Upper lobe of right lung (tissue), 1 donor: ENCODE results near the gene ZMYND15. TPM values are rescaled to one million over a fixed set of nuclear protein-coding genes. Genes with fewer than 3 reads are reported as not detected.

ENCODE experiments used
- ATAC-seq: fragments of 200-7000 bp; cut with Tn5 transposase; one replicate; pipeline ENCODE4 v1.9.1; 2020; ENCODE audit warnings: mild to moderate bottlenecking, moderate library complexity
- DNase-seq: peaks from one replicate; pipeline ENCODE4 v3.0.0-alpha.2; 2020
- H3K27ac ChIP-seq: fragments of 200-600 bp; one replicate; pipeline ENCODE4 v1.8.0; 2022
- H3K27me3 ChIP-seq: fragments of 200-600 bp; one replicate; pipeline ENCODE4 v1.8.0; 2022; ENCODE audit warnings: mild to moderate bottlenecking
- H3K36me3 ChIP-seq: fragments of 200-600 bp; one replicate; pipeline ENCODE4 v1.8.0; 2022
- H3K4me1 ChIP-seq: fragments of 200-600 bp; one replicate; pipeline ENCODE4 v1.8.0; 2022
- H3K4me3 ChIP-seq: fragments of 200-600 bp; one replicate; pipeline ENCODE4 v1.8.0; 2022; ENCODE audit warnings: mild to moderate bottlenecking
- H3K9me3 ChIP-seq: fragments of 200-600 bp; one replicate; pipeline ENCODE4 v1.8.0; 2022
- CTCF ChIP-seq: fragments of 200-600 bp; IDR thresholded peaks from one replicate; pipeline ENCODE4 v1.8.0; 2022; ENCODE audit warnings: antibody characterized with exemption
- intact Hi-C: fragments of 100-400 bp; cut with DNase I; formaldehyde crosslinking; loops from one replicate; pipeline ENCODE4 v1.11.0; 2022
- total RNA-seq: library from RNA; stranded (reverse); fragmentation: NEBNext Ultra II Directional; extraction: Animal tissue kit (Norgen Biotek cat#: 25700); gene quantifications from one replicate; pipeline ENCODE4 v1.2.1, GENCODE V29; 2021
- donor health status: DM: no; HTN: yes; CAD: no; lungs with severe emphysema.

The ZMYND15 gene
- total RNA-seq, 1 donor from 2014 or later, result 9.6 TPM

- H3K36me3 ChIP-seq, result no peaks in the 10 kb centered on the region
- DNase-seq (no peak), ATAC-seq (no peak)
- H3K4me3 ChIP-seq, result no peak overlapping the region
- no peaks in the 10 kb centered on the region for H3K9me3 ChIP-seq
- H3K27ac ChIP-seq, result no peak overlapping the region
- no peaks in the 10 kb centered on the region for H3K4me1 ChIP-seq
- no peaks in the 10 kb centered on the region for H3K27me3 ChIP-seq
- TF ChIP-seq CTCF, result no peak
- intact Hi-C loops, result no loop called here
These were observed 1.9 kb downstream of the ZMYND15 start for GRCh38 chr17:4741544-4741943.

GRCh38 chr17:4742133-4742532, 2.5 kb downstream of the ZMYND15 start:
- Histone ChIP-seq H3K4me1 (no peaks in the 10 kb centered on the region), H3K9me3 (no peaks in the 10 kb centered on the region), H3K27ac (no peak overlapping the region), H3K36me3 (no peaks in the 10 kb centered on the region), H3K27me3 (no peaks in the 10 kb centered on the region), H3K4me3 (no peak overlapping the region)
- ATAC-seq, result no peak
- intact Hi-C loops, result no loop called here
- no peak for DNase-seq
- no peak for TF ChIP-seq CTCF

- no peak for TF ChIP-seq CTCF
- H3K36me3 ChIP-seq, result no peaks in the 10 kb centered on the region
- H3K9me3 ChIP-seq, result no peaks in the 10 kb centered on the region
- no peak overlapping the region for H3K27ac ChIP-seq
- no peaks in the 10 kb centered on the region for H3K4me1 ChIP-seq
- DNase-seq (no peak), ATAC-seq (no peak)
- intact Hi-C loops, result no loop called here
- H3K4me3 ChIP-seq, result no peak overlapping the region
- H3K27me3 ChIP-seq, result no peaks in the 10 kb centered on the region
These were observed 3.0 kb downstream of the ZMYND15 start for GRCh38 chr17:4742629-4743028.

GRCh38 chr17:4743216-4743615, 3.6 kb downstream of the ZMYND15 start:
- Histone ChIP-seq H3K4me1 (no peaks in the 10 kb centered on the region), H3K9me3 (no peaks in the 10 kb centered on the region), H3K27me3 (no peaks in the 10 kb centered on the region), H3K4me3 (no peak overlapping the region), H3K27ac (no peak overlapping the region), H3K36me3 (no peaks in the 10 kb centered on the region)
- intact Hi-C loops, result no loop called here
- no peak for DNase-seq
- TF ChIP-seq CTCF, result no peak
- no peak for ATAC-seq

- Histone ChIP-seq H3K4me3 (no peak overlapping the region), H3K9me3 (no peaks in the 10 kb centered on the region), H3K27me3 (no peaks in the 10 kb centered on the region), H3K27ac (no peak overlapping the region), H3K36me3 (no peaks in the 10 kb centered on the region), H3K4me1 (no peaks in the 10 kb centered on the region)
- intact Hi-C loops, result no loop called here
- DNase-seq (no peak), ATAC-seq (no peak)
- TF ChIP-seq CTCF, result no peak
These were observed 4.3 kb downstream of the ZMYND15 start for GRCh38 chr17:4743898-4744297.
